VCaP (cell line): ENCODE data around the gene RNF13.

Experiments used
- H3K27ac ChIP-seq: fragments of 450-650 bp; 2 replicates; pipeline ENCODE4 v1.5.1; 2017
- CTCF ChIP-seq: fragments of 450-650 bp; conservative IDR thresholded peaks from 2 replicates; pipeline ENCODE4 v1.5.1; 2017; ENCODE audit warnings: mild to moderate bottlenecking, moderate library complexity

RNF13 gene

GRCh38 chr3:149784064-149784704 is 28.8 kb upstream of the RNF13 start:
- no peak for TF ChIP-seq CTCF
- H3K27ac ChIP-seq = no peak overlapping the region

- H3K27ac ChIP-seq = no peak overlapping the region
- TF ChIP-seq CTCF = no peak
Observed at GRCh38 chr3:149790268-149790667, 22.7 kb upstream of the RNF13 start.

GRCh38 chr3:149790698-149791097 is 22.3 kb upstream of the RNF13 start:
- no peak overlapping the region for H3K27ac ChIP-seq
- no peak for TF ChIP-seq CTCF

- peak within 1 kb of the TSS; percentile 57 for H3K27ac ChIP-seq
- no peak for TF ChIP-seq CTCF
Observed at GRCh38 chr3:149792452-149793270, 20.4 kb upstream of the RNF13 start, which contains the start of gene ANKUB1. TSS of gene ANKUB1 (minus strand) at chr3:149792554. CDS start at chr3:149792366, 188 bp downstream.

GRCh38 chr3:149796026-149796425 is 17.0 kb upstream of the RNF13 start:
- no peak overlapping the region for H3K27ac ChIP-seq
- no peak for TF ChIP-seq CTCF

GRCh38 chr3:149800693-149801092 is 12.3 kb upstream of the RNF13 start:
- H3K27ac ChIP-seq = no peak overlapping the region
- TF ChIP-seq CTCF = no peak

- no peak overlapping the region for H3K27ac ChIP-seq
- no peak for TF ChIP-seq CTCF
Observed at GRCh38 chr3:149801195-149801594, 11.8 kb upstream of the RNF13 start.
